HepG2 (cell line): ENCODE measurements around the gene STARD8. TPM values are rescaled to one million over a fixed set of nuclear protein-coding genes. Genes with fewer than 3 reads are reported as not detected.

Source experiments
- ATAC-seq: fragments of 200-7000 bp; cut with Tn5 transposase; 3 replicates; pipeline ENCODE4 v1.9.1; 2020; ENCODE audit warnings: mild to moderate bottlenecking, moderate library complexity
- BruUV-seq: library from RNA; stranded (reverse); fragments of 400-500 nt; replicated peaks from 2 replicates; lab custom pipeline; 2021; lab: Mats Ljungman, UMichigan
- CTCF ChIA-PET: fragments of 300-600 bp; formaldehyde crosslinking; extraction: SDS; loops from one replicate; lab custom pipeline; 2021; ENCODE audit warnings: low total read pairs, inconsistent platforms, low intra/inter-chr PET ratio; lab: Yijun Ruan, JAX
- POLR2A ChIA-PET: fragments of 350-600 bp; sonication (Branson Sonifier 250); formaldehyde crosslinking; loops from one replicate; lab custom pipeline; 2020; ENCODE audit warnings: antibody characterized with exemption, inconsistent platforms; lab: Yijun Ruan, JAX
- DNase-seq: peaks from one replicate; pipeline ENCODE4 v3.0.0-alpha.2; 2015; ENCODE audit warnings: low spot score
- FAIRE-seq: peaks from 3 replicates; lab custom pipeline; 2011; peaks lifted over from hg19 to GRCh38; lab: Jason Lieb, UNC
- H2AFZ ChIP-seq: one replicate; pipeline ENCODE4 v1.6.1; 2011; ENCODE audit warnings: low read length, inconsistent platforms
- H3K27ac ChIP-seq: fragments of 300-600 bp; 3 replicates; pipeline ENCODE4 v1.8.0; 2011; ENCODE audit warnings: mixed run types, mild to moderate bottlenecking, mixed read lengths, low read length, inconsistent platforms; ENCODE audit not compliant: insufficient read depth; ENCODE audit errors: extremely low read length
- H3K27me3 ChIP-seq, 2 experiments: fragments of 200-600 bp in 1 of 2; 2 replicates in 1 of 2; 3 replicates in 1 of 2; pipeline versions ENCODE4 v1.6.0 to v1.8.0; 2011; ENCODE audit warnings: low read length in 2 of 2, mild to moderate bottlenecking in 2 of 2, moderate library complexity in 2 of 2, inconsistent platforms in 1 of 2; ENCODE audit not compliant: insufficient read depth in 2 of 2, control insufficient read depth in 1 of 2
- H3K36me3 ChIP-seq, 2 experiments: fragments of 200-600 bp in 1 of 2; replicated peaks in 1 of 2; 2 replicates in 1 of 2; 3 replicates in 1 of 2; pipeline versions ENCODE4 v1.5.1 to v1.8.0; 2011; ENCODE audit warnings: low read length in 2 of 2, inconsistent platforms in 1 of 2; ENCODE audit not compliant: insufficient read depth in 2 of 2, control insufficient read depth in 1 of 2
- H3K4me1 ChIP-seq: 2 replicates; pipeline ENCODE4 v1.5.1; 2012; ENCODE audit warnings: low read length, inconsistent platforms; ENCODE audit not compliant: insufficient read depth
- H3K4me2 ChIP-seq: 2 replicates; pipeline ENCODE4 v1.6.0; 2011; ENCODE audit warnings: low read depth, low read length, inconsistent platforms
- H3K4me3 ChIP-seq, 3 experiments: fragments of 200-600 bp in 1 of 3; sonication (generic), shearing (Covaris generic) in 1 of 3; replicated peaks in 1 of 3; 2 replicates each; pipeline ENCODE4 v1.5.1; 2011 to 2016; ENCODE audit warnings: low read length in 3 of 3, inconsistent platforms in 2 of 3, low read depth in 2 of 3, mild to moderate bottlenecking in 2 of 3, control low read depth in 1 of 3, mixed read lengths in 1 of 3; ENCODE audit not compliant: insufficient read depth in 1 of 3
- H3K79me2 ChIP-seq: one replicate; pipeline ENCODE4 v1.6.1; 2011; ENCODE audit warnings: low read length, inconsistent platforms; ENCODE audit not compliant: insufficient read depth
- H3K9ac ChIP-seq: 2 replicates; pipeline ENCODE4 v1.6.0; 2011; ENCODE audit warnings: mild to moderate bottlenecking, low read depth, low read length, inconsistent platforms; ENCODE audit not compliant: insufficient read depth
- H3K9me3 ChIP-seq: 2 replicates; pipeline ENCODE4 v1.5.1; 2012; ENCODE audit warnings: mild to moderate bottlenecking, low read length
- H4K20me1 ChIP-seq: 2 replicates; pipeline ENCODE4 v1.6.0; 2011; ENCODE audit warnings: inconsistent platforms, mild to moderate bottlenecking, low read length, moderate library complexity; ENCODE audit not compliant: insufficient read depth
- HDAC2 ChIP-seq: sonication (generic); formaldehyde crosslinking; IDR thresholded peaks from 2 replicates; pipeline ENCODE4 v1.4.0; 2020; ENCODE audit warnings: missing genetic modification reagents
- HOXA3 ChIP-seq: sonication (generic); formaldehyde crosslinking; IDR thresholded peaks from 2 replicates; pipeline ENCODE4 v1.5.0; 2020; ENCODE audit warnings: missing genetic modification reagents
- JDP2 ChIP-seq: sonication (generic); formaldehyde crosslinking; IDR thresholded peaks from 2 replicates; pipeline ENCODE4 v1.8.1; 2022; ENCODE audit warnings: missing genetic modification reagents, borderline replicate concordance
- NAIF1 ChIP-seq: sonication (generic); formaldehyde crosslinking; IDR thresholded peaks from 2 replicates; pipeline ENCODE4 v1.5.0; 2020; ENCODE audit warnings: mild to moderate bottlenecking, missing genetic modification reagents, borderline replicate concordance
- NCOR1 ChIP-seq: fragments of 200-600 bp; sonication (generic); IDR thresholded peaks from 2 replicates; pipeline ENCODE4 v1.7.0; 2017; ENCODE audit warnings: antibody characterized with exemption, low read length, borderline replicate concordance
- NPAS2 ChIP-seq: sonication (generic); formaldehyde crosslinking; IDR thresholded peaks from 2 replicates; pipeline ENCODE4 v1.8.0; 2022; ENCODE audit warnings: mild to moderate bottlenecking, missing genetic modification reagents, borderline replicate concordance
- NR2F2 ChIP-seq: IDR thresholded peaks from 2 replicates; pipeline ENCODE4 v1.6.1; 2012; ENCODE audit warnings: low read depth, inconsistent platforms, borderline replicate concordance
- TGIF2 ChIP-seq: IDR thresholded peaks from 2 replicates; pipeline ENCODE4 v1.6.1; 2016; ENCODE audit warnings: control low read depth, missing compliant biosample characterization
- ZNF619 ChIP-seq: sonication (generic); formaldehyde crosslinking; IDR thresholded peaks from 2 replicates; pipeline ENCODE4 v1.4.0; 2020; ENCODE audit warnings: mild to moderate bottlenecking, missing genetic modification reagents
- ZNF713 ChIP-seq: sonication (generic); formaldehyde crosslinking; IDR thresholded peaks from 2 replicates; pipeline ENCODE4 v1.4.0; 2020; ENCODE audit warnings: mild to moderate bottlenecking, missing genetic modification reagents
- WGBS: methylation state at CpG from one replicate; pipeline ENCODE4 v1.1.6; 2017; ENCODE audit warnings: low lambda C conversion rate; 5-methylcytosine and 5-hydroxymethylcytosine counted together
- in situ Hi-C: cut with HindIII; loops from 2 replicates; pipeline ENCODE4 v1.10.0; 2017; ENCODE audit warnings: low pct_unique_long_range_greater_than_20kb; ENCODE audit not compliant: extremely low pct_ligation_motif_present
- intact Hi-C: fragments of 100-400 bp; cut with micrococcal nuclease; formaldehyde crosslinking; loops from one replicate; pipeline ENCODE4 v1.10.0; 2022; ENCODE audit not compliant: unreplicated experiment
- polyA plus RNA-seq, 8 experiments: library from polyadenylated mRNA; depleted of rRNA in 3 of 8; stranded (reverse) in 7 of 8; unstranded in 1 of 8; fragments of >200 nt; fragmentation: Illumina TruSeq in 4 of 8; extraction: Trizol in 4 of 8; gene quantifications; 2 replicates each; pipeline versions ENCODE4 v1.2.1 to v1.2.3, GENCODE V29; 2011 to 2016; ENCODE audit warnings: low read depth in 4 of 8, missing spikeins in 1 of 8, mixed read lengths in 1 of 8; ENCODE audit not compliant: insufficient read depth in 1 of 8
- total RNA-seq, 5 experiments: library from RNA; depleted of rRNA; stranded (reverse); fragments of >200 nt; fragmentation: Illumina TruSeq; extraction: Trizol; gene quantifications; 2 replicates each; pipeline ENCODE4 v1.2.3, GENCODE V29; 2016; ENCODE audit warnings: low read depth in 1 of 5

STARD8 gene
- total and polyA plus RNA-seq, 2 of the 13 experiments (the other 11 are each of a cell fraction or from before 2014, with no cell fraction given) = 0.02 to 0.09 TPM

GRCh38 chrX:68631336-68631735, 16.1 kb upstream of the STARD8 start:
- Histone ChIP-seq H3K36me3 (no peaks in the 10 kb centered on the region), H3K4me1 (no peaks in the 10 kb centered on the region), H3K9ac (no peak overlapping the region), H2AFZ (no peak overlapping the region), H3K4me2 (no peak overlapping the region)
- FAIRE-seq = no peak
- in situ Hi-C loops = no loop called here
- CTCF ChIA-PET = no interaction called here
- ATAC-seq = no peak
- POLR2A ChIA-PET = no interaction called here
- no peak for TF ChIP-seq HDAC2 (CRISPR knock-in tag)
- TF ChIP-seq JDP2 (CRISPR knock-in tag) = no peak
- no peak for TF ChIP-seq ZNF713
- no peak for TF ChIP-seq NR2F2
- TF ChIP-seq NCOR1 = no peak
- no peak for TF ChIP-seq HOXA3 (CRISPR knock-in tag)
- no peak for TF ChIP-seq ZNF619 (CRISPR knock-in tag)
- TF ChIP-seq NAIF1 (CRISPR knock-in tag) = no peak
- TF ChIP-seq, all 625 proteins: peak for 0
- no peak overlapping the region for H3K27ac ChIP-seq
- H3K9me3 ChIP-seq = no peaks in the 10 kb centered on the region
- no peaks in the 10 kb centered on the region for H4K20me1 ChIP-seq
- H3K79me2 ChIP-seq = no peaks in the 10 kb centered on the region
- no CpG with 5 or more reads among the region's 4 CpGs for WGBS
- H3K27me3 ChIP-seq = no peaks in the 10 kb centered on the region
- DNase-seq = no peak
- intact Hi-C loops = no loop called here
- no TSS peak for BruUV-seq
- no peak overlapping the region for H3K4me3 ChIP-seq

GRCh38 chrX:68632491-68632890, 15.0 kb upstream of the STARD8 start:
- H4K20me1 ChIP-seq = no peaks in the 10 kb centered on the region
- no peak for ATAC-seq
- in situ Hi-C loops = no loop called here
- H3K4me1 ChIP-seq = no peaks in the 10 kb centered on the region
- no peak overlapping the region for H3K4me2 ChIP-seq
- no peaks in the 10 kb centered on the region for H3K9me3 ChIP-seq
- no peak overlapping the region for H3K4me3 ChIP-seq
- no peaks in the 10 kb centered on the region for H3K79me2 ChIP-seq
- no peaks in the 10 kb centered on the region for H3K36me3 ChIP-seq
- 71% methylated on average over 1 of the region's 2 CpGs for WGBS
- DNase-seq = no peak
- CTCF ChIA-PET = no interaction called here
- no peaks in the 10 kb centered on the region for H3K27me3 ChIP-seq
- intact Hi-C loops = no loop called here
- H3K9ac ChIP-seq = no peak overlapping the region
- no peak for FAIRE-seq
- no TSS peak for BruUV-seq
- POLR2A ChIA-PET = no interaction called here
- H3K27ac ChIP-seq = no peak overlapping the region
- no peak overlapping the region for H2AFZ ChIP-seq
- TF ChIP-seq NPAS2 (CRISPR knock-in tag) (no peak), TGIF2 (CRISPR knock-in tag) (no peak)
